ENCODE results near the gene CSTF1. TPM values are rescaled to one million over a fixed set of nuclear protein-coding genes. Genes with fewer than 3 reads are reported as not detected.

Gene CSTF1
- total and polyA plus RNA-seq, 12 donors: 5.1 to 53.1 (median 32.8) TPM

GRCh38 chr20:56430957-56431356 lies 38.5 kb downstream of the CSTF1 start:
- Histone ChIP-seq H3K4me1 (replicated peaks in 1 of 2) (no peaks in the 10 kb centered on the region), H3K27me3 (no peaks in the 10 kb centered on the region), H3K27ac (no peak overlapping the region), H3K4me3 (no peak overlapping the region), H3K9me3 (replicated peaks in 1 of 3) (no peaks in the 10 kb centered on the region), H3K36me3 (replicated peaks in 1 of 2) (no peaks in the 10 kb centered on the region)
- no peak for TF ChIP-seq POLR2A (IDR thresholded peaks at IDR 0.05)
- TF ChIP-seq, protein P1, sequence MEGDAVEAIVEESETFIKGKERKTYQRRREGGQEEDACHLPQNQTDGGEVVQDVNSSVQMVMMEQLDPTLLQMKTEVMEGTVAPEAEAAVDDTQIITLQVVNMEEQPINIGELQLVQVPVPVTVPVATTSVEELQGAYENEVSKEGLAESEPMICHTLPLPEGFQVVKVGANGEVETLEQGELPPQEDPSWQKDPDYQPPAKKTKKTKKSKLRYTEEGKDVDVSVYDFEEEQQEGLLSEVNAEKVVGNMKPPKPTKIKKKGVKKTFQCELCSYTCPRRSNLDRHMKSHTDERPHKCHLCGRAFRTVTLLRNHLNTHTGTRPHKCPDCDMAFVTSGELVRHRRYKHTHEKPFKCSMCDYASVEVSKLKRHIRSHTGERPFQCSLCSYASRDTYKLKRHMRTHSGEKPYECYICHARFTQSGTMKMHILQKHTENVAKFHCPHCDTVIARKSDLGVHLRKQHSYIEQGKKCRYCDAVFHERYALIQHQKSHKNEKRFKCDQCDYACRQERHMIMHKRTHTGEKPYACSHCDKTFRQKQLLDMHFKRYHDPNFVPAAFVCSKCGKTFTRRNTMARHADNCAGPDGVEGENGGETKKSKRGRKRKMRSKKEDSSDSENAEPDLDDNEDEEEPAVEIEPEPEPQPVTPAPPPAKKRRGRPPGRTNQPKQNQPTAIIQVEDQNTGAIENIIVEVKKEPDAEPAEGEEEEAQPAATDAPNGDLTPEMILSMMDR (IDR thresholded peaks at IDR 0.05): no peak
- WGBS, 4 donors: 40 to 78% (median 70%) methylated on average over 1 of the region's 1 CpG
- DNase-seq: no peak
- intact Hi-C loops (cut with DNase I): no loop called here

DNA sequence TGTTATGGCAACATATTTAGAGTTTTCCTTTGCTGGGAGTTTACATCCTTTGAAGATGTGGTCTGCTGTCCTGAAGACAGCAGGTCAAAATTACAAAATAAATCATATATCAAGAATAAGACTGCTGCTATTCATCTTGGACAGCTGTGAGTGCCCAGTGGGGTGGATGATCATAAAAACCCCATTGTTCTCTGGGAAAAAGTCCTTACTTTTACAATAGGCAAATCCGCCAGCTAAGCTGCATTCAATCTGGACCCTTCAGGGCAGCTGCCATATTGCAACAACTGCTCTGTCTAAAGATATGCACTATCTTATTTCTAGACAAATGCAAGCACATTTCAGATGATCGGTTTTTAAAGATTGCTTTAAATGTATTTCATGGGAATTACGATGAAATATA lies 39.0 kb downstream of the CSTF1 start:
- H3K4me1 ChIP-seq (replicated peaks in 1 of 2): no peaks in the 10 kb centered on the region
- no peak overlapping the region for H3K4me3 ChIP-seq
- 72 to 84% (median 76%) methylated on average over 3 of the region's 3 CpGs for WGBS, 4 donors
- H3K27ac ChIP-seq: no peak overlapping the region
- H3K36me3 ChIP-seq (replicated peaks in 1 of 2): no peaks in the 10 kb centered on the region
- intact Hi-C loops (cut with DNase I): no loop called here
- no peak for TF ChIP-seq POLR2A (IDR thresholded peaks at IDR 0.05)
- TF ChIP-seq, protein P1 (IDR thresholded peaks at IDR 0.05): no peak
- H3K27me3 ChIP-seq: no peaks in the 10 kb centered on the region
- no peak for DNase-seq
- no peaks in the 10 kb centered on the region for H3K9me3 ChIP-seq (replicated peaks in 1 of 3)

DNA sequence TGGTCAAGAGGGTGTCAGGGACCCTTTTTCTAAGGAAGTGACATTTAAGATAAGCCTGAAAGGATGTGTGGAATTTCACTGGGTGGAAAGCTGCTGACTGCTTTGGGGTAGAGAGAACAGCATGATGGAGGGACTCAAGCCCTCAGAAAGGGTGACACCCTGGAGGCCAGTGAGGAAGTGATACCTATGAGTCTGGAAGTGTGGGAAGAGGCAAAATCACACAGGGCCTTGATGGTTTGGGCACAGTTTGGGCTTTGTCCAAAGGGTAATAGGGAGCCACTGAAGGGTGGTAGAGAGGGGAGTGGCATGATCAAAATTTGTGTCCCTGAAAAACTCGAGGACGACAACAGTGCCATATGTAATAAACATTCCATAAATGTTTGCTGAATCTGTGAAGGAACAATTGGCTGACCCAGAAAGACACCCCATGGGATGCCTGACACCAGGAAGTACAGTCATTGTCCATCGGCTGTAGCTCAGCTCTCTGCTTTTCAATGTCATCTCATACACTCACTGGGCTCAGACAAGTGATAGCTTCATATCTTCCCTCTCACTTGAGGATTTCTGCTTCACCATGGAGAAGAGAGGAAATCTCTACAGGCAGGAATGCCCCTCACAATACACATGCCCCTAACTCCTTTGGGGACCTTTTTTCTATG lies 40.9 kb downstream of the CSTF1 start:
- H3K4me1 ChIP-seq (replicated peaks in 1 of 2): no peaks in the 10 kb centered on the region
- H3K4me3 ChIP-seq: no peak overlapping the region
- intact Hi-C loops (cut with DNase I): no loop called here
- WGBS, 4 donors: 50 to 72% (median 54%) methylated on average over 3 of the region's 3 CpGs
- no peaks in the 10 kb centered on the region for H3K9me3 ChIP-seq (replicated peaks in 1 of 3)
- no peaks in the 10 kb centered on the region for H3K36me3 ChIP-seq (replicated peaks in 1 of 2)
- DNase-seq: peak in 2 of 7 donors; percentile 5 to 18
- H3K27ac ChIP-seq: peak overlapping the region in 1 of 5 donors; percentile 15
- no peaks in the 10 kb centered on the region for H3K27me3 ChIP-seq
- TF ChIP-seq, protein P1 (IDR thresholded peaks at IDR 0.05): no peak
- no peak for TF ChIP-seq POLR2A (IDR thresholded peaks at IDR 0.05)

DNA sequence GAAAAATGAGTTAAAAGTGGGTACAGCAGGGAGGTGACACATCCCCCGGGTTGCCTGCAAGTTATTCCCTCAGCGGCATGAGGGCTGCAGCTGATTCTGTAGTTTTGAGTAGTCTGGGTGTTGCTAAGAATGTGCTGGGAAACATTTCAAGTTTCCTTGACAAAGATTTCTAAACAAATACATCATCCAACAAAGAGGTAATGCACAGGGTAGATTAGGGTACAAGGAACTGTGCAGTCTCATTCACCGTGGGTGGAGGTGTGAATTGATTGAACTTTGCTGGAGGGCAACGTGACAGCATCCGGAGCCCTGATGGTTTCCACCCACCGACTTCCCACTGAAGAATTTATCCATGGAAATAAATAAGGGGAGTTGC lies 41.4 kb downstream of the CSTF1 start:
- intact Hi-C loops (cut with DNase I): no loop called here
- Histone ChIP-seq H3K9me3 (replicated peaks in 1 of 3) (no peaks in the 10 kb centered on the region), H3K4me3 (no peak overlapping the region), H3K36me3 (replicated peaks in 1 of 2) (no peaks in the 10 kb centered on the region), H3K4me1 (replicated peaks in 1 of 2) (no peaks in the 10 kb centered on the region), H3K27me3 (no peaks in the 10 kb centered on the region), H3K27ac (peak overlapping the region in 1 of 5 donors; percentile 15)
- peak in 2 of 7 donors; percentile 0 to 20 for DNase-seq
- 60 to 73% (median 69%) methylated on average over 6 of the region's 6 CpGs for WGBS, 4 donors
- no peak for TF ChIP-seq POLR2A (IDR thresholded peaks at IDR 0.05)
- TF ChIP-seq, protein P1 (IDR thresholded peaks at IDR 0.05): no peak

Measured in adrenal gland (tissue), 12 donors.